ENCODE data around the gene PPP1R1C.

DNA sequence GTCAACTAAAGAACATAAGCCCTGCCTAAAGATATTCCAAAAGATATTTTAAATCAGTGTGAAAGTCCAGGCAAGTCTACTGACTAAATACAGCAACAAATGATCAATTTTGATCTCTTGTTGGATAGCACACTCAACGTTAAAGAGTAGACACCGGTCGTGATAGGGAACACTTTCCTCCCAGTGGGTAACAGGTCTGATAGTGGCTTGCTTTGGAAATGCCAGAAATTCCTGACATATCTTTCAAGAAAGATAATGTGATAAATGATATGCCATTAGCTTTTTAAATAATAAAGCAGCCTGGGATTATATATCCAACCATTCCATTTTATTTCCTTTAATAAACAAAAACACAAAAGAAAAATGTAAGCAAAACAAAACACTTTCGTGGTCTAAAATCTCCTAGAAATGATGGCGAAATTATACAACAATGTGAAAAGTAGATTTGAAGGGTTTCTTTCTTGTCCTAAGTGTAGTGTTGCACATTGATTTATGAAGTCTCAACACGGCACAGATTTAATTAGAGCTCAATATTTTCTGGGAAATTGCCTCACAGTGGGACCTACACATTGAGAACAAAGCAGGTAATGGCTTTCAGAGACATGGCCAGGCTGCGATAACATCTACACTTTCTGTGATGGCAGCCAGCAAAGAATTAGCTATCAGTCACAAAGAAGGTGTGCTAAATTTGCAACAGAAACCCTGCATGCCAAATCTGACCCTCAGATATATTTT, 158.6 kb downstream of the PPP1R1C start:
- TF ChIP-seq POLR2A (IDR thresholded peaks at IDR 0.05) (no peak), EP300 (IDR thresholded peaks at IDR 0.05) (no peak)
- TF ChIP-seq, protein P1, sequence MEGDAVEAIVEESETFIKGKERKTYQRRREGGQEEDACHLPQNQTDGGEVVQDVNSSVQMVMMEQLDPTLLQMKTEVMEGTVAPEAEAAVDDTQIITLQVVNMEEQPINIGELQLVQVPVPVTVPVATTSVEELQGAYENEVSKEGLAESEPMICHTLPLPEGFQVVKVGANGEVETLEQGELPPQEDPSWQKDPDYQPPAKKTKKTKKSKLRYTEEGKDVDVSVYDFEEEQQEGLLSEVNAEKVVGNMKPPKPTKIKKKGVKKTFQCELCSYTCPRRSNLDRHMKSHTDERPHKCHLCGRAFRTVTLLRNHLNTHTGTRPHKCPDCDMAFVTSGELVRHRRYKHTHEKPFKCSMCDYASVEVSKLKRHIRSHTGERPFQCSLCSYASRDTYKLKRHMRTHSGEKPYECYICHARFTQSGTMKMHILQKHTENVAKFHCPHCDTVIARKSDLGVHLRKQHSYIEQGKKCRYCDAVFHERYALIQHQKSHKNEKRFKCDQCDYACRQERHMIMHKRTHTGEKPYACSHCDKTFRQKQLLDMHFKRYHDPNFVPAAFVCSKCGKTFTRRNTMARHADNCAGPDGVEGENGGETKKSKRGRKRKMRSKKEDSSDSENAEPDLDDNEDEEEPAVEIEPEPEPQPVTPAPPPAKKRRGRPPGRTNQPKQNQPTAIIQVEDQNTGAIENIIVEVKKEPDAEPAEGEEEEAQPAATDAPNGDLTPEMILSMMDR (IDR thresholded peaks at IDR 0.05): no peak
